K562 (cell line): ENCODE results near the gene SLC38A2. TPM values are rescaled to one million over a fixed set of nuclear protein-coding genes. Genes with fewer than 3 reads are reported as not detected.

Experiments used
- AFF1 ChIP-seq, 2 experiments: fragments of 450-650 bp; IDR thresholded peaks; 2 replicates each; pipeline ENCODE4 v1.6.1; 2018; ENCODE audit warnings: mild to moderate bottlenecking in 2 of 2, low read depth in 1 of 2; ENCODE audit not compliant: partially characterized antibody in 2 of 2
- ELF1 ChIP-seq: fragments of 200-800 bp; sonication (Bioruptor generic); IDR thresholded peaks from 2 replicates; pipeline ENCODE4 v1.6.1; 2016; ENCODE audit warnings: missing genetic modification characterization, missing compliant biosample characterization
- ESRRA ChIP-seq: fragments of 450-650 bp; IDR thresholded peaks from 2 replicates; pipeline ENCODE4 v1.6.1; 2014; ENCODE audit warnings: low read depth, mild to moderate bottlenecking, moderate library complexity, borderline replicate concordance
- ETS1 ChIP-seq: conservative IDR thresholded peaks from 2 replicates; pipeline ENCODE4 v1.6.1; 2011; ENCODE audit warnings: low read depth, mild to moderate bottlenecking, low read length; ENCODE audit not compliant: control insufficient read depth
- HLTF ChIP-seq: fragments of 450-650 bp; IDR thresholded peaks from 2 replicates; pipeline ENCODE4 v1.6.1; 2016
- KHSRP ChIP-seq: fragments of 450-650 bp; IDR thresholded peaks from 2 replicates; pipeline ENCODE4 v1.6.1; 2017
- NFRKB ChIP-seq: fragments of 450-650 bp; IDR thresholded peaks from 2 replicates; pipeline ENCODE4 v1.6.1; 2016; ENCODE audit warnings: low read depth
- REST ChIP-seq, 2 experiments: fragments of 450-650 bp; formaldehyde crosslinking in 1 of 2; IDR thresholded peaks; 2 replicates each; pipeline versions ENCODE4 v1.4.0 to v1.6.1; 2014 to 2020; ENCODE audit warnings: mild to moderate bottlenecking in 2 of 2, borderline replicate concordance in 1 of 2, low read depth in 1 of 2
- SPI1 ChIP-seq: IDR thresholded peaks from 2 replicates; pipeline ENCODE4 v1.6.1; 2011; ENCODE audit warnings: low read depth, low read length, control low read depth, borderline replicate concordance
- ZC3H11A ChIP-seq: IDR thresholded peaks from 2 replicates; pipeline ENCODE4 v1.6.1; 2012; ENCODE audit warnings: low read depth, low read length, improper control_type of control experiment
- ZNF143 ChIP-seq: sonication (generic); formaldehyde crosslinking; IDR thresholded peaks from 2 replicates; pipeline ENCODE4 v1.9.0; 2022; ENCODE audit warnings: mild to moderate bottlenecking, missing genetic modification reagents
- ZNF24 ChIP-seq: fragments of 450-650 bp; IDR thresholded peaks from 2 replicates; pipeline ENCODE4 v1.6.1; 2016
- polyA plus RNA-seq, 8 experiments: library from polyadenylated mRNA; depleted of rRNA in 4 of 8; stranded (reverse) in 5 of 8; unstranded in 3 of 8; fragments of >200 nt; fragmentation: Nextera tagmentation in 2 of 8; fragmentation: Illumina TruSeq in 1 of 8; extraction: Ambion mirVana in 2 of 8; extraction: Trizol in 1 of 8; gene quantifications; 2 replicates each; pipeline versions ENCODE4 v1.2.1 to v1.2.3, GENCODE V29; 2011 to 2014; ENCODE audit warnings: inconsistent platforms in 1 of 8, missing spikeins in 1 of 8
- total RNA-seq, 7 experiments: library from RNA; depleted of rRNA in 6 of 7; stranded (reverse); fragments of >200 nt in 6 of 7; fragmentation: Illumina TruSeq in 2 of 7; extraction: Trizol in 2 of 7; gene quantifications; 2 replicates each; pipeline versions ENCODE4 v1.2.1 to v1.2.3, GENCODE V29; 2011 to 2021; ENCODE audit warnings: low replicate concordance in 1 of 7

SLC38A2 gene
- total and polyA plus RNA-seq, 9 of the 15 experiments (the other 6 are each of a cell fraction or from before 2014, with no cell fraction given) = 98.7 to 292 (median 143) TPM

- TF ChIP-seq ZC3H11A (no peak), SPI1 (no peak), ETS1 (peak; percentile 61; the same call in 1 of the 2 replicates), REST (IDR thresholded peaks at IDR 0.05; ENCODE audit: borderline replicate concordance) (peak; percentile 94), REST (CRISPR knock-in tag; IDR thresholded peaks at IDR 0.05; ENCODE audit: low read depth) (peak; percentile 76; the same call in 1 of the 2 replicates), ELF1 (peak; percentile 47; the same call in 1 of the 2 replicates), HLTF (no peak), ZNF24 (peak; percentile 55; the same call in 1 of the 2 replicates), ZNF143 (CRISPR knock-in tag) (no peak), AFF1 (IDR thresholded peaks at IDR 0.05; ENCODE audit: low read depth in 1 of 2, partially characterized antibody in 2 of 2) (no peak), ESRRA (0 out of 2 replicates have a peak, but pooled peaks have one; percentile 50), NFRKB (peak; percentile 37; the same call in 1 of the 2 replicates), KHSRP (no peak)
Measured at GRCh38 chr12:46382964-46383653, 10.5 kb upstream of the SLC38A2 start (continued).
